NCI-H1105 treated with DMSO at 0.1 percent for 48 hours (cell line): ENCODE data around the gene PTPRC.
A peak's percentile ranks its signal among the peaks of the same experiment; 100 is the strongest.

Experiments used
- DNase-seq: peaks from one replicate; lab custom pipeline; 2025; lab: John Stamatoyannopoulos, UW

The PTPRC gene

DNA sequence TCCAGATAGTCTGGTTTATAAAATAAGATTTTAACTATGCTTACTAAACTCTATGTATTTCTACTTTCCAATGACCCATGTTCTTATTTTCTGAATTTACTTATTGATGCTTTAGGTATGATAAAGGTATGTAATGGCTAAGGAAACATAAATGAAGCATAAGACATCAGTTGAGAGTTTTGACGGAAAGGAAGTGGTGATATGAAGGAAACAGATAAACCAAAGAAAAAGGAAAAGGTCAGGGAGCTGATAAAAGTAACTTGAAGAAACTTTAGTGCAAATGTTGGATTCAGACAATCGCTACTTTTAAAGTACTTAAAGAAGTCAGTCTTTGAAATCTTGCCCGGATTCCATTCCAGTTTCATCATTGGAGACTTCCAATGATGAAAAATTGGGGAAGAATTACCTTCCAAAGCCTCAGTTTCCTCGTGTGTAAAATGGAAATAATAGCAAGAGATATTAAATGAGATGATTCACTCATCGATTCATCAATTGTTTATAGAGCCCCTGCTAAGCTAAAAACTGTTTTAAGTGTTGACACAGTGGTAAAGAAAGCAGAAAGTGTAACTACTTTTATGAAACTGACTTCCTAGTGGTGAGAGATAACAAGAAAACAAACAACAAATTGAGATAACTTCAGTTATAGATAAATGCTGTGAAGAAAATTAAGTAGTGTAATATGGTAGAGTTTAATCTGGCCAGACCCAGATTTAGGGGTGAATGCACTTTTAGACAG lies 10.6 kb downstream of the PTPRC start:
- no peak for DNase-seq

- no peak for DNase-seq
These were observed 11.1 kb downstream of the PTPRC start for GRCh38 chr1:198649968-198650338.

- DNase-seq, result no peak
These were observed 11.7 kb downstream of the PTPRC start for GRCh38 chr1:198650506-198650905.

GRCh38 chr1:198651650-198652400 lies 13.0 kb downstream of the PTPRC start:
- no peak for DNase-seq

DNA sequence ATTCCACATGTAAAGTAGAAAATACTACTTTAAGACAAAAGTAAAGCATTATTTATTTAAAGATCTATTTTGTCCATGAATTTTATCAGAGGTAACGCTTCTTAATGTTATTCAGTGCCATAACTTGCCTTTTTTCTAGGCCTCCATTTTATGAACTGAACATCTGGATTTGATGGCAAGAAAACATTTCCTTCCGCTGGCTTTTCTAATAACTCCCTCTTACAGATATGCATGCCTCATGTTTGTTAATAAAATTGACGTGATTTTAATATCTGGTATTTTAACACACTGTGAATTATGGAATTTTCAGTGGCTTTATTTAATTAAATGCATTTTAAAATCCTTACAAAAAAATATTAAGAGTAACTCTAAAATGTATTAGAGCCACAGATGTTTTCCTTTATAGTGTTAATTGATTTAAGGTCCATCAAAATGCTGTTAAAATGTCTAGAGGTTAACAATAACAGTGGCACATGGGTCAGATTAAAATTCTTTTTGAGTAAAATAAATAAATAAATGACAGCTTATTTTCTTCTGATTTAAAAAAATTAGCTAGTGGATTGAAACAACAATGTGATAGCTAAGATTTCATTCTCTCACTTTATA lies 15.1 kb downstream of the PTPRC start:
- DNase-seq, result no peak

- DNase-seq, result no peak
These were observed 16.8 kb downstream of the PTPRC start for GRCh38 chr1:198655459-198656121.

- no peak for DNase-seq
These were observed 17.7 kb downstream of the PTPRC start for GRCh38 chr1:198656500-198656932.

DNA sequence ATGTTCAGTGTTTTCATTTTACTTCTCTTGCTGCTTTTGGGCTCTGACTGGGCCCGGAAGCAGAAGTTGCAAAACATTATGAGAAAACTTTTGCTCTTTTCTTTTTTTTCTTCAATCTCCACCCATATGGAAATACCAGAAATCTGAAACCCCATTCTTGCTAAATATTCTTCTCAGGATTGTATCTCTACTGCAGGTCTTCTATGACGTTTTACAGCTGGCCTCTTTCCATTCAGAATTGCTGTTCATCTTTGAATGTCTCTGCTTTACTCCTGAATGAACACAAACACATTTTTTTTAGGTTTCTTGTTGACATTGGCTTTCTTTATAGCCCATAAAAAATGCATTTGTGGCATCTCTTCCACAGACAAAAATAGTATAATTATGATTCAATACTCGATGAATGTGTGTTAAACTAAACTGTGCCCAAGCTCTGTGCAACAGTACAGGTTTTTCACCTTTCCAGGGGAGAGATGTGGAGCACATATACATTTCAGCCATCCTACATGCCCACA lies 18.8 kb downstream of the PTPRC start:
- peak; percentile 57 for DNase-seq

GRCh38 chr1:198660341-198661261 lies 21.8 kb downstream of the PTPRC start:
- no peak for DNase-seq

DNA sequence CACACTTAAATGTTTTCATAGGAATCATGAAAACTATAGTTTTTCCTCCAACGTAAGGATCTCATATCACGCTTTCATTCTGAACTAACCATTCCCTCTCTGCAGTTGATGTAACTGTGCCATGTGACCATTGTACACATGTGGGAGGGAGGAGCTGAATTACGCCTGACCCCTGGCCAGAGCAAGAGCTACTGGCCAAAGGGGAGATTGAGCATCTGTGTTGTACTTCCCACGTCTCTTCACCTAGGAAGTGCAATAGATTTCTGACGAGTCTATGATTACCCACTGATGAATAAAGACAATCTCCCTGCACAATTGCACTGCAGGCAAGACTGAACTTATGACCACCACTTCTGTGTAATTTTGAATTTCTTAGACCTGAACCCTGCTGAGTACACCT lies 24.0 kb downstream of the PTPRC start:
- no peak for DNase-seq

GRCh38 chr1:198664068-198664788 lies 25.4 kb downstream of the PTPRC start:
- no peak for DNase-seq

DNA sequence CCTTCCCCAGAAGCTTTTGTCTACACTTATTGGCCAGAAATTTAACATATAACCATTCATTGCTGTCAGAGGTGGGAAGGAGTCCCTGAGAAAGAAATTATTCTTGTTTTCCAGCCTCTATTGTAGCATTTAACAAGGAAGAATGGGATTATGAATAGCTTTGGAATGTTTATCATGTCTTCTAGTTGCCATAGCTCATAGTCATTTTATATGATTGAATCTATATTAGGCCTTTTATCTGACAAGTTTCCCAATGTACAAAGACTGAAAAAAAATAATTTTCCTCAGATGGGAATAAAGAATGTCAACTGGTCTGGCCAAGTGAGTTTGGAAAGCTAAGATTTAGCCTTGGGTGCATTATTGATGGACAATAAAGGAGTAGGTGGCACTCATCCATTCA lies 28.3 kb downstream of the PTPRC start:
- no peak for DNase-seq

GRCh38 chr1:198667807-198668206 lies 29.0 kb downstream of the PTPRC start:
- no peak for DNase-seq

DNA sequence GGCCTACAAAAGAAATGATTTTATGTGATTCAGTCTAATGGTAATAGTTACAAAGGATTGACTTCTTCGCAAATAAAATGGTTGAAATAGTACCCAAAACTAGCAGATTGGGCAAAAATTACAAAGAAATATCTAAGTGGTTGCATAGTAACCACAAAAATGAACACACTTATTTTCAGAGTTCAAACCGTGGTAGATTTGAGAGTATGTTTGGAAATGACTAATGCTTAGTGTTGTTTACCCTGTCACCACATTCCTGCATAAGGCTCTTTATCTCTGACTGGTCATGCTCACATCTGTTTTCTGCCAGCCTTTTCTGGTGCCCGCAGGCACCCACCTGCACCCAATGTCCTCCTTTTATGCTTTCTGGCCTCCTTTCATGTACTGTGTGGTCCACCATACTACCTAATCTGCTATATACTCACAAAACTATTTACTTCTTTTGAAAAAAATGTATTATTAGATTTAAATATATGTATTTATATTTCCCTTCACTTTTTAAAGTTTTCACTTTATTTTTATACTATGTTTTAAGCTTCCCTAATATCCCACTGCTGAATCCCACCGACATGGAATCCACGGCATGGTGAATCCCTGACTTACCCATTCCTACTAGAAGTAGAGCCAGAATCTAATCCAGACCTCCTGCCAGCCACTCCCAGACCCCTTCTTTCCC lies 30.3 kb downstream of the PTPRC start:
- no peak for DNase-seq

DNA sequence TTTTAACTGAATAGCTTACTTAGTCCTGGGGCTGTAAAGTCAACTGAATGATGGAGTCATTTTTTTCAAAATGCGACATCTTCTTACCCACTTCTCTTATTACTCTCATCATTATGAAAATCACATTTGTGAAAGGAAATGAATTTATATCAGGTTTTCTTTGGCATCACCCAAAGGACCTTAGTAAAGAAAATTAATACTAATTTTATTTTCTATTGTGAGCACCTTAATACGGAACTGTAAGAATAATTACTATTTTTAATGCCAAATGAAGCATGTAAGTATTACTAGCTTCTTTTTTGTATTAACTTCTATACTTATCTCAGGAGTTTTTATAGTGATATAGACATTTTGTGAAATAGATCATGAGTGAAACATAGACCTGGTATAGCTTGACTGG lies 30.9 kb downstream of the PTPRC start:
- no peak for DNase-seq

DNA sequence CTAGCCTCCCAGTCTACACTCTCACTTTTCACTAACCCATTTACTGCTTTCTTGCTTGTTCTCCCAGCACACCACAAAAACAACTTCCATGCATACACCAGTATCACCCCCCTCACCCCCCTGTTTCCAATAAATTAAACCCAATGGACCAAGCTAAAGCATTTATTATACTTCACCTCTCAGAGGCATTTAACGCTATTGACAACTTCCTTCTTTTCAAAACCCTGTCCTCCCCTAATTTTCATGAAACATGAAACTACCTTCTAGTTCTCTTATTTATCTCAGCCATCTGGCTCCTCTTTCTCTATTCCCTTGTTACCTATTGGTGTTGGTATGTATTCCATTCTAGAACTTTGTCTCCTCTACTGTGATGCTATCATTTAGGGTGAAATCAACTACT lies 32.3 kb downstream of the PTPRC start:
- DNase-seq, result no peak

GRCh38 chr1:198672124-198672523 lies 33.3 kb downstream of the PTPRC start:
- no peak for DNase-seq

- DNase-seq, result no peak
These were observed 35.2 kb downstream of the PTPRC start for GRCh38 chr1:198674009-198674408.

GRCh38 chr1:198676253-198676652 lies 37.4 kb downstream of the PTPRC start:
- DNase-seq, result peak; percentile 70

- DNase-seq, result no peak
These were observed 38.2 kb downstream of the PTPRC start for GRCh38 chr1:198677027-198677426.
